Transverse colon (tissue), 4 donors: Measurements from ENCODE around the gene PRPF6. TPM values are rescaled to one million over a fixed set of nuclear protein-coding genes. Genes with fewer than 3 reads are reported as not detected.

Experiments used
- DNase-seq: peaks from one replicate; pipeline ENCODE4 v3.0.0-alpha.2; 2019
- H3K27ac ChIP-seq, 4 donors: fragments of 200-600 bp; sonication (generic); 2 replicates each; pipeline ENCODE4 v1.5.1; 2016 to 2018; ENCODE audit warnings: inconsistent platforms in 4 of 4
- H3K27me3 ChIP-seq: fragments of 200-600 bp; sonication (generic); 2 replicates; pipeline ENCODE4 v1.5.1; 2017; ENCODE audit warnings: inconsistent platforms
- H3K36me3 ChIP-seq, 4 donors: fragments of 200-600 bp; sonication (generic); 2 replicates each; pipeline ENCODE4 v1.5.1; 2017 to 2019; ENCODE audit warnings: inconsistent platforms in 4 of 4
- H3K4me1 ChIP-seq, 4 donors: fragments of 200-600 bp; sonication (generic); 2 replicates each; pipeline ENCODE4 v1.5.1; 2017 to 2020; ENCODE audit warnings: inconsistent platforms in 4 of 4
- H3K4me3 ChIP-seq, 4 donors: fragments of 200-600 bp; sonication (generic); 1 replicate in 1 of 4; 2 replicates in 3 of 4; pipeline versions ENCODE4 v1.5.1 to v1.6.1; 2017 to 2019; ENCODE audit warnings: inconsistent platforms in 4 of 4
- H3K9me3 ChIP-seq, 2 donors: fragments of 200-600 bp; sonication (generic); 2 replicates each; pipeline ENCODE4 v1.5.1; 2017 to 2019; ENCODE audit warnings: inconsistent platforms in 2 of 2
- CTCF ChIP-seq, 5 experiments: fragments of 200-600 bp in 3 of 5; fragments of 450-650 bp in 2 of 5; sonication (generic) in 3 of 5; IDR thresholded peaks; 1 replicate in 2 of 5; 2 replicates in 3 of 5; pipeline ENCODE4 v1.5.1; 2016 to 2017; ENCODE audit warnings: antibody characterized with exemption in 5 of 5, inconsistent platforms in 3 of 5, mild to moderate bottlenecking in 2 of 5, moderate library complexity in 1 of 5
- EP300 ChIP-seq: sonication (generic); formaldehyde crosslinking; IDR thresholded peaks from one replicate; pipeline ENCODE4 v1.6.1; 2017; ENCODE audit warnings: antibody characterized with exemption, low read depth
- POLR2A ChIP-seq: fragments of 450-650 bp; IDR thresholded peaks from one replicate; pipeline ENCODE4 v1.6.1; 2016; ENCODE audit warnings: antibody characterized with exemption, mild to moderate bottlenecking, moderate library complexity
- POLR2AphosphoS5 ChIP-seq, 3 donors: sonication (generic); formaldehyde crosslinking; IDR thresholded peaks; one replicate each; pipeline ENCODE4 v1.6.1; 2016; ENCODE audit warnings: antibody characterized with exemption in 3 of 3
- WGBS, 2 donors: methylation state at CpG; one replicate each; pipeline ENCODE4 v1.1.5; 2018; ENCODE audit warnings: low coverage in 1 of 2; 5-methylcytosine and 5-hydroxymethylcytosine counted together
- in situ Hi-C, 4 donors: fragments of 200-750 bp; cut with MboI; loops; one replicate each; pipeline versions ENCODE4 v1.15.0 to v1.15.1; 2017; ENCODE audit warnings: low sequenced_read_pairs in 3 of 4, low pct_ligation_motif_present in 1 of 4, low pct_unique_long_range_greater_than_20kb in 1 of 4
- intact Hi-C: fragments of 100-400 bp; cut with DNase I; formaldehyde crosslinking; loops from one replicate; pipeline ENCODE4 v1.15.1; 2023; ENCODE audit warnings: low total_unique reads
- total RNA-seq, 4 donors: library from RNA; depleted of rRNA; stranded (reverse); fragments of >200 nt; gene quantifications; one replicate each; pipeline ENCODE4 v1.1.0, GENCODE V29; 2016

PRPF6 gene
- total RNA-seq, 4 donors from 2014 or later = 29.2 to 55.7 (median 51.8) TPM

DNA sequence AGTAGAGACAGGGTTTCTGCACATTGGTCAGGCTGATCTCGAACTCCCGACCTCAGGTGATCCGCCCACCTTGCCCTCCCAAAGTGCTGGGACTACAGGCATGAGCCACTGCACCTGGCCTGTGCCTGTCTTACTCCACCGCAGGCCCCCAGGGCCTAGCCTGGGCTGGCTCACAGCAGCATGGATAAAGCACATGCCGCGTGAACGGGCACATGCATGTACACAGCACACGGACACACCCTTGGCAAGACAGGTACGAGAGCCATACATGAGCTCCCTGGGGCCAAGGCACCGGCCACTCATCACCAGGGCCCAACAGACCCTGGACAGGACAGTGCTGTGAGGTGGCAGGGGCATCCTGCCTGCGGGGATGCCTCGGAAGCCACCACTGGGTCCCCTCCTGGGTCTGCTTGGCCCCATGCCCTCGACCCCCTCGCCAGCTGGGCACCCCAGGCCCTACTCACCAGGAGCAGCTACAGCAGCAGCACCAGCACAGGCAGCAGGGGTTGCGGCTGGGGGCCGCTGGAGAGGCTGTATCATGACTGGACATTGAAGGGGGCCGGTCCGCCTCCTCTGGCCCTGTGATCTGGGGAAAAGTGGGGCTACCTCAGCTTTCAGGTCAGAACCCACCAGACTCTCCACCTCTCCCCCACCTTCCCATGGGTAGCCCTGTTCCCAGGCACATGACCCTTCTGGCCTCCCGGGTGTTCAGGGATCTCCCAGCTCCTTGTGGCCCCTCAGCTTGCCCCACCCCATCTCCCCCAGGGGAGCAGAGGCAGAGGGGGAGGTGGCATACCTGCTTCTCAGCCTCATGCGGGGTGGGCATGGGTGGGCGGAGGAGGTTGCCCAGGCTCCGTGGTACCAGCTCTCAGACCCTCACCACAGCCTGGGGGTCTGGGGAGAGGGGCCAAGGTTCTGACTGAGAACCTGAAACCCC is 95.4 kb downstream of the PRPF6 start:
- H3K9me3 ChIP-seq = no peaks in the 10 kb centered on the region
- H3K4me3 ChIP-seq = peak overlapping the region in 1 of 4 donors; percentile 84
- TF ChIP-seq EP300 = no peak
- TF ChIP-seq POLR2A = no peak
- TF ChIP-seq CTCF (IDR thresholded peaks at IDR 0.05) = no peak
- TF ChIP-seq POLR2AphosphoS5 (IDR thresholded peaks at IDR 0.05) = no peak
- intact Hi-C loops (no loop called here), in situ Hi-C loops (no loop called here)
- H3K27ac ChIP-seq = peak overlapping the region; percentile 59 to 78 (median 76)
- DNase-seq = no peak
- H3K36me3 ChIP-seq = no peaks in the 10 kb centered on the region
- 79 to 91% methylated on average over 3 to 16 of the region's 22 CpGs for WGBS, 2 donors
- peaks cover 20% of the 10 kb centered on the region for H3K27me3 ChIP-seq
- peaks cover 9 to 19% (median 15%) of the 10 kb centered on the region in 4 donors for H3K4me1 ChIP-seq

DNA sequence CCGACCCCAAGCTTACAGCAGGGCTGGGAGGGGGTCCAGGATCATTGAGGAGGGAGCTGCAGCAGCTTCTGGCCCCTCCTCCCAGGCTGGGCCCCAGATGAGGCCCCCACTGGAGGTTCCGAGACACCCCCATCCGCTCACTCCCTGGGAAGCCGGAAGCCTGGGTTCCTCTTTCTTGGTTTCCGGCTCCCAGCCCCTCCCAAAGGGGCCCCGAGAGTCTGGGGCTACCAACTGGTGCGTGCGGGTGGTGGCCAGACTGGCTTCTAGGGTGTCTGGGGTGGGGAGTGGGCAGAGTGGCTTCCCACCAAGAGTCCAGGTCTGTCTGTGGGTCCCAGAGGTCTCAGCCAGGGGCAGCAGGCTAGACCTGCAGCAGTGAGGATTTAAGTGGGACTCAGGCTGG is 96.2 kb downstream of the PRPF6 start:
- intact Hi-C loops = no loop called here
- Histone ChIP-seq H3K9me3 (no peaks in the 10 kb centered on the region), H3K4me3 (peak overlapping the region in 2 of 4 donors; percentile 15 to 84), H3K27ac (peak overlapping the region; percentile 59 to 78 (median 76)), H3K27me3 (peaks cover 27% of the 10 kb centered on the region), H3K36me3 (no peaks in the 10 kb centered on the region), H3K4me1 (peaks cover 9 to 23% (median 15%) of the 10 kb centered on the region in 4 donors)
- WGBS, 2 donors = 80% methylated on average over 8 of the region's 8 CpGs; no CpG with 5 or more reads in 1 of the 2 donors
- DNase-seq = peak; percentile 48
- no peak for TF ChIP-seq EP300
- no peak for TF ChIP-seq POLR2A
- no peak for TF ChIP-seq POLR2AphosphoS5 (IDR thresholded peaks at IDR 0.05)
- no peak for TF ChIP-seq CTCF (IDR thresholded peaks at IDR 0.05)
- in situ Hi-C loops = no loop called here

GRCh38 chr20:64077541-64077875 is 96.6 kb downstream of the PRPF6 start:
- peaks cover 9 to 27% (median 15%) of the 10 kb centered on the region in 4 donors for H3K4me1 ChIP-seq
- peak overlapping the region; percentile 59 to 78 (median 76) for H3K27ac ChIP-seq

More at GRCh38 chr20:64077541-64077875, 96.6 kb downstream of the PRPF6 start:
- Histone ChIP-seq H3K4me3 (peak overlapping the region in 2 of 4 donors; percentile 15 to 84), H3K27me3 (peaks cover 31% of the 10 kb centered on the region), H3K36me3 (no peaks in the 10 kb centered on the region), H3K9me3 (no peaks in the 10 kb centered on the region)
- intact Hi-C loops (no loop called here), in situ Hi-C loops (no loop called here)
- WGBS, 2 donors = 51% methylated on average over 3 of the region's 7 CpGs; no CpG with 5 or more reads in 1 of the 2 donors
- DNase-seq = no peak
- TF ChIP-seq POLR2A (no peak), CTCF (IDR thresholded peaks at IDR 0.05) (no peak), POLR2AphosphoS5 (IDR thresholded peaks at IDR 0.05) (no peak), EP300 (no peak)
